ENCODE data around the gene RAB11FIP4.

GRCh38 chr17:31476525-31477416 is 85.3 kb downstream of the RAB11FIP4 start:
- TF ChIP-seq CTCF (IDR thresholded peaks at IDR 0.05) (no peak), EZH2 (IDR thresholded peaks at IDR 0.05; ENCODE audit: borderline replicate concordance, insufficient read depth, low read depth, low read length, poor library complexity, severe bottlenecking) (no peak)
